LHCN-M2 (cell line): Measurements from ENCODE around the gene EVPL. TPM values are rescaled to one million over a fixed set of nuclear protein-coding genes. Genes with fewer than 3 reads are reported as not detected.
"Not testable (repeated sequence)": the region's sequence is repeated elsewhere in the genome, so short reads cannot be mapped to it uniquely, and the experiment has no call there.

Source experiments
- DNase-seq: peaks from one replicate; pipeline ENCODE4 v3.0.0-alpha.2; 2012; ENCODE audit warnings: low read depth
- total RNA-seq: library from RNA; depleted of rRNA; stranded (reverse); fragments of >200 nt; gene quantifications from 2 replicates; pipeline ENCODE4 v1.2.3, GENCODE V29; 2014

The EVPL gene
- total RNA-seq, 1 experiment from 2014 or later = not detected

- DNase-seq = no peak
Measured at GRCh38 chr17:75998327-75998795, 28.7 kb downstream of the EVPL start.

GRCh38 chr17:75996665-75997590, 30.2 kb downstream of the EVPL start:
- no peak for DNase-seq

- DNase-seq = no peak
Measured at GRCh38 chr17:75995385-75995925, 31.7 kb downstream of the EVPL start.

- DNase-seq = no peak
Measured at GRCh38 chr17:75994802-75995370, 32.2 kb downstream of the EVPL start.

GRCh38 chr17:75991396-75991795, 35.7 kb downstream of the EVPL start:
- DNase-seq = no peak

GRCh38 chr17:75987041-75987440, 40.1 kb downstream of the EVPL start:
- no peak for DNase-seq

- no peak for DNase-seq
Measured at GRCh38 chr17:75985986-75986385, 41.1 kb downstream of the EVPL start.

GRCh38 chr17:75983501-75984181, 43.5 kb downstream of the EVPL start:
- DNase-seq = no peak

- DNase-seq = no peak
Measured at GRCh38 chr17:75981019-75981615, 46.0 kb downstream of the EVPL start.

GRCh38 chr17:75980188-75981018, 46.7 kb downstream of the EVPL start:
- DNase-seq = no peak

- DNase-seq = no peak
Measured at GRCh38 chr17:75979705-75980187, 47.4 kb downstream of the EVPL start.

GRCh38 chr17:75978938-75979704, 48.0 kb downstream of the EVPL start, which contains the start of the genes ACOX1 and TEN1:
ACOX1 (minus strand) TSS chr17:75979166; CDS start chr17:75979073, 93 bp downstream.
TEN1 (plus strand) TSS chr17:75979240; CDS start chr17:75986193, 6,953 bp downstream.
- DNase-seq = peak; percentile 96

GRCh38 chr17:75976175-75976848, 50.8 kb downstream of the EVPL start:
- DNase-seq = no peak

- DNase-seq = no peak
Measured at GRCh38 chr17:75975757-75976174, 51.3 kb downstream of the EVPL start.

- DNase-seq = not testable (repeated sequence)
Measured at GRCh38 chr17:75975187-75975586, 51.9 kb downstream of the EVPL start.

GRCh38 chr17:75970626-75971025, 56.5 kb downstream of the EVPL start:
- no peak for DNase-seq

- DNase-seq = no peak
Measured at GRCh38 chr17:75970011-75970523, 57.0 kb downstream of the EVPL start.

GRCh38 chr17:75969044-75969443, 58.1 kb downstream of the EVPL start:
- DNase-seq = not testable (repeated sequence)

GRCh38 chr17:75965468-75965867, 61.6 kb downstream of the EVPL start:
- DNase-seq = no peak
